Pancreas (tissue), 10 donors: ENCODE results near the gene NHLRC3. TPM values are rescaled to one million over a fixed set of nuclear protein-coding genes. Genes with fewer than 3 reads are reported as not detected.
"Not testable (repeated sequence)": the region's sequence is repeated elsewhere in the genome, so short reads cannot be mapped to it uniquely, and the experiment has no call there.

Experiments used
- ATAC-seq, 4 donors: fragments of 200-7000 bp; cut with Tn5 transposase; one replicate each; pipeline versions ENCODE4 v1.8.0 to v1.9.1; 2020; ENCODE audit warnings: mild to moderate bottlenecking in 4 of 4, moderate library complexity in 4 of 4
- DNase-seq, 6 donors: peaks; one replicate each; pipeline ENCODE4 v3.0.0-alpha.2; 2020
- FAIRE-seq: peaks from 2 replicates; lab custom pipeline; 2012; peaks lifted over from hg19 to GRCh38; lab: Jason Lieb, UNC
- H3K27ac ChIP-seq, 4 donors: fragments of 200-600 bp; sonication (generic); 1 replicate in 3 of 4; 2 replicates in 1 of 4; pipeline versions ENCODE4 v1.5.0 to v1.8.0; 2020
- H3K27me3 ChIP-seq, 4 donors: fragments of 200-600 bp; one replicate each; pipeline ENCODE4 v1.8.0; 2021
- H3K36me3 ChIP-seq, 3 donors: fragments of 200-600 bp; sonication (generic) in 1 of 3; one replicate each; pipeline versions ENCODE4 v1.5.0 to v1.8.0; 2020 to 2021
- H3K4me1 ChIP-seq, 3 donors: fragments of 200-600 bp; one replicate each; pipeline ENCODE4 v1.8.0; 2021
- H3K4me3 ChIP-seq, 4 donors: fragments of 200-600 bp; sonication (generic) in 2 of 4; one replicate each; pipeline versions ENCODE4 v1.5.0 to v1.8.0; 2020 to 2021
- H3K9me3 ChIP-seq, 4 donors: fragments of 200-600 bp; one replicate each; pipeline ENCODE4 v1.8.0; 2021
- WGBS, 2 donors: extraction: QIAGEN DNeasy Blood & Tissue Kit; methylation state at CpG; one replicate each; pipeline ENCODE4 v1.1.7; 2013; 5-methylcytosine and 5-hydroxymethylcytosine counted together
- intact Hi-C, 3 donors: fragments of 100-400 bp; cut with DNase I; formaldehyde crosslinking; loops; one replicate each; pipeline versions ENCODE4 v1.11.1 to v1.14.2; 2022
- polyA plus RNA-seq, 2 donors: library from polyadenylated mRNA; stranded (reverse); fragments of 200-250 nt; gene quantifications; one replicate each; pipeline ENCODE4 v1.2.3, GENCODE V29; 2013
- total RNA-seq, 6 donors: library from RNA; stranded (reverse); fragmentation: NEBNext Ultra II Directional in 4 of 6; extraction: Animal tissue kit (Norgen Biotek cat#: 25700) in 4 of 6; gene quantifications; one replicate each; pipeline versions ENCODE4 v1.2.1 to v1.2.4, GENCODE V29; 2021 to 2023
- TF ChIP-seq, protein P1 (sequence below), 4 donors: fragments of 200-600 bp; sonication (generic) in 3 of 4; IDR thresholded peaks; one replicate each; pipeline versions ENCODE4 v1.5.0 to v1.8.0; 2021; ENCODE audit warnings: antibody characterized with exemption in 4 of 4
- donor health status: healthy with polysubstance abuse.
- donor health status: DM: no; HTN: no; CAD: no; lungs with moderate emphysema.
- donor health status: DM: no; HTN: no; CAD: no.
- donor health status: control.
- donor health status: control.
- donor health status: Bipolar disorder and iron deficiency.
- donor health status: DM: yes; HTN: yes; CAD: no.
- donor health status: DM: no; HTN: no; CAD: no.
- donor health status: DM: no; HTN: no; CAD: no.
- donor health status: DM: yes; HTN: yes; CAD: no.

The NHLRC3 gene
- total RNA-seq (10 to 100 TPM in 3 of 6 donors, 1 to 10 TPM in 3; 6.9 to 13.9 (median 10.0) TPM), polyA plus RNA-seq (10 to 100 TPM in 1 of 2 donors, 1 to 10 TPM in 1; 7.3 to 15.2 TPM)

DNA sequence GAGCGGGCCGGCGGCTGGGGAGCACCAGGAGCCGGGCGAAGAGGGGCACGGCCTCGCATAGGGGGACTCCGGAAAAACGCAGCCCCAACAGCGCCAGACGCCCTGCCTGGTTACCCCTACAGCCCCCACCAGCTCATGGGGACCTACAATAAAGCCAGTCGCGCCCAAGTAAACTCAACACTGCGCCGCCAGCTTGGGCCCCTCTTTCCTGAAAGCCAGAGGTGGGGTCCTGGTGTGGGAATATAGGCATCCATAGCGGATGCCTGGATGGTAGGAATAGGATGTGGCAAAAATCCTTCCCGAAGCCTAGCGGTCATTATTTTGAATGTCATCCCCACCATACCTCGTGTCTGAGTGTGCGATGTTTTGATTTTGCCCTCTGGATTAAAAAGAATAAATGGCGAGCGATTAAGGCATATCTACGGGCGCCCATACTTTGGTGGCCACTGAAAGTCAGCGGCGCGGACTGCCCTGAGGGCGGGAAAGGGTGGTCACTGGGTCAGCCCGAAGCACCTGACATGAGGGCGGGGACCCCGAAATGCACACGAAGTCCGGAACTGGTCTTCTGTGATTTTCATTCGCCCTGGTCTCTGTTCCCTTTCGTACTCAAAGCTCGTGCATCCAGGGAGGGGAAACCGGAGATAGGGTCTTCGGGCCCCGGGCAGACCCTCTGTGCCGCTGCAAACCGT, at the start of gene NHLRC3, which contains the start of gene PROSER1:
NHLRC3 (plus strand) TSS at position 577 of the 689 bp plus-strand sequence. CDS start 184 bp downstream, outside the sequence.
PROSER1 (minus strand) TSS at position 210 of the 689 bp plus-strand sequence. CDS start 847 bp downstream, outside the sequence.
- peak; percentile 91 to 94 (median 92) for ATAC-seq
- TF ChIP-seq, protein P1, sequence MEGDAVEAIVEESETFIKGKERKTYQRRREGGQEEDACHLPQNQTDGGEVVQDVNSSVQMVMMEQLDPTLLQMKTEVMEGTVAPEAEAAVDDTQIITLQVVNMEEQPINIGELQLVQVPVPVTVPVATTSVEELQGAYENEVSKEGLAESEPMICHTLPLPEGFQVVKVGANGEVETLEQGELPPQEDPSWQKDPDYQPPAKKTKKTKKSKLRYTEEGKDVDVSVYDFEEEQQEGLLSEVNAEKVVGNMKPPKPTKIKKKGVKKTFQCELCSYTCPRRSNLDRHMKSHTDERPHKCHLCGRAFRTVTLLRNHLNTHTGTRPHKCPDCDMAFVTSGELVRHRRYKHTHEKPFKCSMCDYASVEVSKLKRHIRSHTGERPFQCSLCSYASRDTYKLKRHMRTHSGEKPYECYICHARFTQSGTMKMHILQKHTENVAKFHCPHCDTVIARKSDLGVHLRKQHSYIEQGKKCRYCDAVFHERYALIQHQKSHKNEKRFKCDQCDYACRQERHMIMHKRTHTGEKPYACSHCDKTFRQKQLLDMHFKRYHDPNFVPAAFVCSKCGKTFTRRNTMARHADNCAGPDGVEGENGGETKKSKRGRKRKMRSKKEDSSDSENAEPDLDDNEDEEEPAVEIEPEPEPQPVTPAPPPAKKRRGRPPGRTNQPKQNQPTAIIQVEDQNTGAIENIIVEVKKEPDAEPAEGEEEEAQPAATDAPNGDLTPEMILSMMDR (IDR thresholded peaks at IDR 0.05), result no peak
- Histone ChIP-seq H3K27ac (peak within 1 kb of the TSS; percentile 72 to 86 (median 86)), H3K4me1 (peaks cover 0 to 24% (median 8%) of the 10 kb centered on the region in 3 donors), H3K36me3 (no peaks in the 10 kb centered on the region), H3K4me3 (peak within 1 kb of the TSS; percentile 65 to 91 (median 73)), H3K9me3 (no peaks in the 10 kb centered on the region), H3K27me3 (no peaks in the 10 kb centered on the region)
- FAIRE-seq, result peak; percentile 32
- 1% methylated on average over 41 of the region's 41 CpGs for WGBS, 2 donors
- DNase-seq, result peak; percentile 90 to 96 (median 94)
- intact Hi-C loops, result no loop called here

DNA sequence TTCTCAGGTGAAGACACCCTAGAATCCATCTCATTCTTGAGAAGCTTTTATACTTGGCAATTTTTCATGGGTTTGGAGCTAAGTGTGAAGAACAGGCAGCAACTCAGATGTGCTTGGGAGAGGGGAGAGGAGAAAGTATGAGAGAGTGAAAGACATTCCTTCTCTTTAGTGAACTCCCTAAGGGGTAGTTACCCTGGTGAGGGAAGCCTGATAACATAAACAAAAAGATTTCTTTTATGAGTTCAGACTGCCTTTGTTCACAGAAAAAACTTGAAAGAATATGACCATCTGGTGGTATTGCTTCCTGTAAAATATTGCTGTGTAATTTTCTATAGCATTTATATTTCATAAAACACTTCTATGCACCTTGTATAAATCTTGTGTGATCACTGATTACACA, 47.6 kb upstream of the NHLRC3 start, which contains the start of gene STOML3:
STOML3 (minus strand) TSS at position 139 of the 400 bp plus-strand sequence; CDS start at position 29, 110 bp downstream.
- Histone ChIP-seq H3K27ac (no peak within 1 kb of the TSS), H3K36me3 (no peaks in the 10 kb centered on the region), H3K4me3 (no peak within 1 kb of the TSS), H3K4me1 (no peaks in the 10 kb centered on the region), H3K27me3 (no peaks in the 10 kb centered on the region), H3K9me3 (no peaks in the 10 kb centered on the region)
- intact Hi-C loops, result no loop called here
- DNase-seq (no peak), ATAC-seq (no peak), FAIRE-seq (no peak)
- TF ChIP-seq, protein P1 (IDR thresholded peaks at IDR 0.05), result no peak

DNA sequence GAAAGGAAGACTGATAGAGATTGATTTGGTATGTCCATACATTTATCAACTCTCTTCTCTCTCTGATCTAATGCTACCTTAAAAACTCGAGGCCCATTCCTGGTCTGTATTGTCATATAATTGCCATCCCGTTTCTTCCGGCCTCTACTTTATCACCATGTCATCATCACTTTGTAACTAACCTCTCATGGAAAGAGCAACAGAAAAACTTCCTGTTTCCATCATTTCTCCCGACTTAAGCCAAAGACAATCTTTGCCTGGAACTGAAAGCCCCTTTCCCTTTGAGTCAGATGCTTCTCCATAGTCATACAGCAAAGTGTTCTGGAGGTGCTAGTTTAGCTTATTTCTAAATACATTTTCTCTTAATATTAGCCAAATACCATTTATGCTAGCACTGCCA, 44.9 kb upstream of the NHLRC3 start:
- FAIRE-seq (no peak), ATAC-seq (no peak)
- intact Hi-C loops, result no loop called here

DNA sequence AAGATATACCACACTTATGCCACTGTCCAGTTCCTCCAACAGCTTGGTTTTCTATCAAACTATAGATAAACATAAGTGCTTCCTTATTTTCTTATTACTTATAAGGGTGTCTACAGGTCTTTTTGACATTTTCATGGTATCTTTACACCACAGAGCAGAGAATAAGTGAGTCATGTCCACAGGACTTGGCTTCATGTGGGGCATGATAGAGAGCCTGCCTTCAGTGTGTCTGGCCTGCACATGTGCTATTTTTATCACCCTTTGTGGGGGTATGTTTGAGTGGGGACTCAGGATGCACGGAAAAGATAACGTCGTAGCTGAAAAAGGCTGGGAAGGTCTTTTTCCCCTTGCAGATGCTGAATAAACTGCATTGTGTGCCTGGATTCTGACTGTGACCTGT, 39.5 kb upstream of the NHLRC3 start:
- Histone ChIP-seq H3K4me3 (no peak overlapping the region), H3K4me1 (no peaks in the 10 kb centered on the region), H3K9me3 (no peaks in the 10 kb centered on the region), H3K36me3 (no peaks in the 10 kb centered on the region), H3K27ac (no peak overlapping the region), H3K27me3 (no peaks in the 10 kb centered on the region)
- WGBS, 2 donors, result 70 to 71% methylated on average over 3 of the region's 3 CpGs
- DNase-seq (no peak), ATAC-seq (no peak), FAIRE-seq (no peak)
- intact Hi-C loops, result no loop called here
- TF ChIP-seq, protein P1 (IDR thresholded peaks at IDR 0.05), result no peak

More for the DNA sequence above, 44.9 kb upstream of the NHLRC3 start:
- Histone ChIP-seq H3K4me3 (no peak overlapping the region), H3K27ac (no peak overlapping the region), H3K27me3 (no peaks in the 10 kb centered on the region), H3K4me1 (no peaks in the 10 kb centered on the region), H3K36me3 (no peaks in the 10 kb centered on the region), H3K9me3 (no peaks in the 10 kb centered on the region)
- TF ChIP-seq, protein P1 (IDR thresholded peaks at IDR 0.05), result no peak
- WGBS, 2 donors, result 51 to 61% methylated on average over 4 of the region's 4 CpGs
- no peak for DNase-seq

DNA sequence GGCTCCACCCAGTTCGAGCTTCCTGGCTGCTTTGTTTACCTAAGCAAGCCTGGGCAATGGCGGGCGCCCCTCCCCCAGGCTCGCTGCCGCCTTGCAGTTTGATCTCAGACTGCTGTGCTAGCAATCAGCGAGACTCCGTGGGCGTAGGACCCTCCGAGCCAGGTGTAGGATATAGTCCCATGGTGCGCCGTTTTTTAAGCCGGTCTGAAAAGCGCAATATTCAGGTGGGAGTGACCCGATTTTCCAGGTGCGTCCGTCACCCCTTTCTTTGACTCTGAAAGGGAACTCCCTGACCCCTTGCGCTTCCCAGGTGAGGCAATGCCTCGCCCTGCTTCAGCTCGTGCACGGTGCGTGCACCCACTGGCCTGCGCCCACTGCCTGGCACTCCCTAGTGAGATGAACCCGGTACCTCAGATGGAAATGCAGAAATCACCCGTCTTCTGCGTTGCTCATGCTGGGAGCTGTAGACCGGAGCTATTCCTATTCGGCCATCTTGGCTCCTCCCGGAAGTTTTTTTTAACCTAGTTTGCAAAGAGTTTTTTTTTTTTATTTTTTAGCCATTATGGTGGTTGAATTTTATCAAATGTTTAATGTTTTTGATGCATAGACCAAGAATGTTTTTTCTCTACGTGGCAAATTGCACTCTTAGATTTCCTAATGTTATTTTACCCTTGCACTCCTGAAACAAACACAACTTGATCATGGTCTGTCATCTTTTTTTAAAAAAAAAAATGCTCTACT, 31.7 kb upstream of the NHLRC3 start:
- H3K4me3 ChIP-seq, ATAC-seq, DNase-seq, H3K27me3 ChIP-seq, H3K9me3 ChIP-seq, H3K4me1 ChIP-seq, FAIRE-seq, H3K27ac ChIP-seq, intact Hi-C loops: not testable (repeated sequence)
- 74 to 83% methylated on average over 21 to 29 of the region's 29 CpGs for WGBS, 2 donors
- peaks cover 0 to 18% (median 9%) of the 10 kb centered on the region in 3 donors for H3K36me3 ChIP-seq
